GM10266 (cell line): ENCODE results near the gene LAMA3.

ENCODE experiments used
- DNase-seq: peaks from one replicate; pipeline ENCODE4 v3.0.0; 2012; ENCODE audit errors: extremely low spot score
- CTCF ChIP-seq: IDR thresholded peaks from 2 replicates; pipeline ENCODE4 v1.5.1; 2012; ENCODE audit warnings: mild to moderate bottlenecking, low read depth; ENCODE audit not compliant: control insufficient read depth, insufficient read depth; ENCODE audit errors: missing control alignments

Gene LAMA3

GRCh38 chr18:23832911-23833310 is 143.7 kb downstream of the LAMA3 start:
- TF ChIP-seq CTCF = no peak
- DNase-seq = no peak

- DNase-seq = no peak
- TF ChIP-seq CTCF = no peak
Measured at GRCh38 chr18:23833714-23834113, 144.5 kb downstream of the LAMA3 start.

GRCh38 chr18:23835091-23835490 is 145.8 kb downstream of the LAMA3 start:
- no peak for DNase-seq
- TF ChIP-seq CTCF = no peak

GRCh38 chr18:23835506-23835905 is 146.3 kb downstream of the LAMA3 start:
- DNase-seq = no peak
- no peak for TF ChIP-seq CTCF

GRCh38 chr18:23837591-23837990 is 148.3 kb downstream of the LAMA3 start:
- TF ChIP-seq CTCF = no peak
- no peak for DNase-seq

- no peak for DNase-seq
- no peak for TF ChIP-seq CTCF
Measured at GRCh38 chr18:23838233-23838632, 149.0 kb downstream of the LAMA3 start.

GRCh38 chr18:23838801-23839366 is 149.6 kb downstream of the LAMA3 start:
- TF ChIP-seq CTCF = no peak
- DNase-seq = no peak
